ENCODE data around the gene DTX3L.
"Not testable (repeated sequence)": the region's sequence is repeated elsewhere in the genome, so short reads cannot be mapped to it uniquely, and the experiment has no call there.

Gene DTX3L

GRCh38 chr3:122562923-122563716, 1.0 kb upstream of the DTX3L start:
- DNase-seq (ENCODE audit: low spot score), result no peak

- DNase-seq (ENCODE audit: low spot score), result no peak
These were observed 467 bp upstream of the DTX3L start for GRCh38 chr3:122563717-122564025.

- DNase-seq (ENCODE audit: low spot score), result not testable (repeated sequence)
These were observed 4.0 kb downstream of the DTX3L start for GRCh38 chr3:122568131-122568530.

GRCh38 chr3:122568755-122569154, 4.6 kb downstream of the DTX3L start:
- no peak for DNase-seq (ENCODE audit: low spot score)

- DNase-seq (ENCODE audit: low spot score), result peak; percentile 40
These were observed 8.8 kb downstream of the DTX3L start for GRCh38 chr3:122572940-122573412.

GRCh38 chr3:122576174-122576940, 12.2 kb downstream of the DTX3L start:
- no peak for DNase-seq (ENCODE audit: low spot score)

GRCh38 chr3:122577409-122578031, 13.4 kb downstream of the DTX3L start, which contains the start of gene PARP15:
PARP15 (plus strand) TSS chr3:122577650; CDS start chr3:122577668, 18 bp downstream.
- no peak for DNase-seq (ENCODE audit: low spot score)

GRCh38 chr3:122578069-122578740, 14.1 kb downstream of the DTX3L start:
- DNase-seq (ENCODE audit: low spot score), result no peak

- DNase-seq (ENCODE audit: low spot score), result no peak
These were observed 16.3 kb downstream of the DTX3L start for GRCh38 chr3:122580470-122580869.

GRCh38 chr3:122581622-122582021, 17.5 kb downstream of the DTX3L start:
- no peak for DNase-seq (ENCODE audit: low spot score)

- DNase-seq (ENCODE audit: low spot score), result no peak
These were observed 18.3 kb downstream of the DTX3L start for GRCh38 chr3:122582390-122582789.

- DNase-seq (ENCODE audit: low spot score), result no peak
These were observed 22.0 kb downstream of the DTX3L start for GRCh38 chr3:122586098-122586497.

GRCh38 chr3:122586773-122587485, 22.8 kb downstream of the DTX3L start:
- DNase-seq (ENCODE audit: low spot score), result no peak

GRCh38 chr3:122587572-122587971, 23.4 kb downstream of the DTX3L start:
- no peak for DNase-seq (ENCODE audit: low spot score)

GRCh38 chr3:122589297-122589696, 25.2 kb downstream of the DTX3L start:
- no peak for DNase-seq (ENCODE audit: low spot score)

GRCh38 chr3:122590610-122591009, 26.5 kb downstream of the DTX3L start:
- no peak for DNase-seq (ENCODE audit: low spot score)

- DNase-seq (ENCODE audit: low spot score), result no peak
These were observed 29.9 kb downstream of the DTX3L start for GRCh38 chr3:122594025-122594424.

- DNase-seq (ENCODE audit: low spot score), result no peak
These were observed 34.0 kb downstream of the DTX3L start for GRCh38 chr3:122598151-122598550.

- DNase-seq (ENCODE audit: low spot score), result no peak
These were observed 34.4 kb downstream of the DTX3L start for GRCh38 chr3:122598556-122598955.

GRCh38 chr3:122602011-122602710, 38.0 kb downstream of the DTX3L start:
- DNase-seq (ENCODE audit: low spot score), result no peak

- no peak for DNase-seq (ENCODE audit: low spot score)
These were observed 38.9 kb downstream of the DTX3L start for GRCh38 chr3:122603056-122603455.
